ENCODE results near the gene PLEKHA8. TPM values are rescaled to one million over a fixed set of nuclear protein-coding genes. Genes with fewer than 3 reads are reported as not detected.

PLEKHA8 gene
- total and polyA plus RNA-seq, 8 donors = 2.2 to 18.5 (median 6.0) TPM

- DNase-seq = no peak
- Histone ChIP-seq H3K4me3 (no peak overlapping the region), H3K36me3 (no peaks in the 10 kb centered on the region), H3K4me1 (peaks cover 8 to 84% (median 44%) of the 10 kb centered on the region in 4 donors), H3K27ac (peak overlapping the region in 4 of 5 donors; percentile 33 to 78 (median 49)), H3K9me3 (no peaks in the 10 kb centered on the region), H3K27me3 (no peaks in the 10 kb centered on the region)
- peak in 1 of 3 donors; percentile 15 for TF ChIP-seq POLR2AphosphoS5 (IDR thresholded peaks at IDR 0.05)
- TF ChIP-seq EP300 (IDR thresholded peaks at IDR 0.05) = no peak
- no peak for TF ChIP-seq CTCF (IDR thresholded peaks at IDR 0.05)
- intact Hi-C loops (cut with DNase I; ENCODE audit: low total_unique reads) = loop anchor here (10.0 kb wide), 1 partner anchor 96 kb away; no protein-coding TSS in a partner anchor
- 52 to 84% (median 66%) methylated on average over 3 of the region's 3 CpGs for WGBS, 5 donors
Observed at GRCh38 chr7:30178748-30179436, 150.7 kb downstream of the PLEKHA8 start.

Small RNA genes lying within 50 kb of the gene (small RNA-seq; reads per million reads assigned to genes)
- 0 reads per million in 4 donors for gene RPS27P16

Other genes starting within 250 kb of the PLEKHA8 start
- gene WIPF3, start 221.9 kb upstream of the PLEKHA8 start, total RNA-seq = 10 to 100 TPM in 1 of 5 donors, 1 to 10 TPM in 3, not detected in 1; 1.2 to 11.2 (median 1.6) TPM
- 1 to 10 TPM; 4.0 to 5.9 (median 5.0) TPM for gene WIPF3, start 221.9 kb upstream of the PLEKHA8 start, polyA plus RNA-seq
- 10 to 100 TPM in 4 of 5 donors, under 1 TPM in 1; 0.87 to 57.2 (median 37.1) TPM for gene SCRN1, start 38.6 kb upstream of the PLEKHA8 start, total RNA-seq
- gene SCRN1, start 38.6 kb upstream of the PLEKHA8 start, polyA plus RNA-seq = 10 to 100 TPM; 11.7 to 16.8 (median 14.5) TPM
- 10 to 100 TPM in 3 of 5 donors, 1 to 10 TPM in 1, under 1 TPM in 1; 0.29 to 45.2 (median 11.1) TPM for gene FKBP14, start 1.7 kb upstream of the PLEKHA8 start, total RNA-seq
- gene FKBP14, start 1.7 kb upstream of the PLEKHA8 start, polyA plus RNA-seq = 1 to 10 TPM; 1.4 to 3.2 (median 2.6) TPM
- gene MTURN, start 106.6 kb downstream of the PLEKHA8 start, total RNA-seq = 10 to 100 TPM in 4 of 5 donors, 1 to 10 TPM in 1; 7.8 to 84.8 (median 38.7) TPM
- gene MTURN, start 106.6 kb downstream of the PLEKHA8 start, polyA plus RNA-seq = 10 to 100 TPM; 19.5 to 52.7 (median 28.6) TPM